VCaP (cell line): Measurements from ENCODE around the gene ARVCF.

ENCODE experiments used
- H3K27ac ChIP-seq: fragments of 450-650 bp; 2 replicates; pipeline ENCODE4 v1.5.1; 2017
- TF ChIP-seq, protein P1 (sequence below): fragments of 450-650 bp; conservative IDR thresholded peaks from 2 replicates; pipeline ENCODE4 v1.5.1; 2017; ENCODE audit warnings: mild to moderate bottlenecking, moderate library complexity

ARVCF gene

GRCh38 chr22:19970031-19970478 lies 46.6 kb downstream of the ARVCF start:
- peak overlapping the region; percentile 36 for H3K27ac ChIP-seq
- TF ChIP-seq, protein P1, sequence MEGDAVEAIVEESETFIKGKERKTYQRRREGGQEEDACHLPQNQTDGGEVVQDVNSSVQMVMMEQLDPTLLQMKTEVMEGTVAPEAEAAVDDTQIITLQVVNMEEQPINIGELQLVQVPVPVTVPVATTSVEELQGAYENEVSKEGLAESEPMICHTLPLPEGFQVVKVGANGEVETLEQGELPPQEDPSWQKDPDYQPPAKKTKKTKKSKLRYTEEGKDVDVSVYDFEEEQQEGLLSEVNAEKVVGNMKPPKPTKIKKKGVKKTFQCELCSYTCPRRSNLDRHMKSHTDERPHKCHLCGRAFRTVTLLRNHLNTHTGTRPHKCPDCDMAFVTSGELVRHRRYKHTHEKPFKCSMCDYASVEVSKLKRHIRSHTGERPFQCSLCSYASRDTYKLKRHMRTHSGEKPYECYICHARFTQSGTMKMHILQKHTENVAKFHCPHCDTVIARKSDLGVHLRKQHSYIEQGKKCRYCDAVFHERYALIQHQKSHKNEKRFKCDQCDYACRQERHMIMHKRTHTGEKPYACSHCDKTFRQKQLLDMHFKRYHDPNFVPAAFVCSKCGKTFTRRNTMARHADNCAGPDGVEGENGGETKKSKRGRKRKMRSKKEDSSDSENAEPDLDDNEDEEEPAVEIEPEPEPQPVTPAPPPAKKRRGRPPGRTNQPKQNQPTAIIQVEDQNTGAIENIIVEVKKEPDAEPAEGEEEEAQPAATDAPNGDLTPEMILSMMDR: no peak

DNA sequence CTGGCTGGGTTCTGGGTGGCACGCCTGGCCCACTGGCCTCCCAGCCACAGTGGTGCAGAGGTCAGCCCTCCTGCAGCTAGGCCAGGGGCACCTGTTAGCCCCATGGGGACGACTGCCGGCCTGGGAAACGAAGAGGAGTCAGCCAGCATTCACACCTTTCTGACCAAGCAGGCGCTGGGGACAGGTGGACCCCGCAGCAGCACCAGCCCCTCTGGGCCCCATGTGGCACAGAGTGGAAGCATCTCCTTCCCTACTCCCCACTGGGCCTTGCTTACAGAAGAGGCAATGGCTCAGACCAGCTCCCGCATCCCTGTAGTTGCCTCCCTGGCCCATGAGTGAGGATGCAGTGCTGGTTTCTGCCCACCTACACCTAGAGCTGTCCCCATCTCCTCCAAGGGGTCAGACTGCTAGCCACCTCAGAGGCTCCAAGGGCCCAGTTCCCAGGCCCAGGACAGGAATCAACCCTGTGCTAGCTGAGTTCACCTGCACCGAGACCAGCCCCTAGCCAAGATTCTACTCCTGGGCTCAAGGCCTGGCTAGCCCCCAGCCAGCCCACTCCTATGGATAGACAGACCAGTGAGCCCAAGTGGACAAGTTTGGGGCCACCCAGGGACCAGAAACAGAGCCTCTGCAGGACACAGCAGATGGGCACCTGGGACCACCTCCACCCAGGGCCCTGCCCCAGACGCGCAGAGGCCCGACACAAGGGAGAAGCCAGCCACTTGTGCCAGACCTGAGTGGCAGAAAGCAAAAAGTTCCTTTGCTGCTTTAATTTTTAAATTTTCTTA lies 47.3 kb downstream of the ARVCF start:
- TF ChIP-seq, protein P1: no peak
- H3K27ac ChIP-seq: peak overlapping the region; percentile 36

DNA sequence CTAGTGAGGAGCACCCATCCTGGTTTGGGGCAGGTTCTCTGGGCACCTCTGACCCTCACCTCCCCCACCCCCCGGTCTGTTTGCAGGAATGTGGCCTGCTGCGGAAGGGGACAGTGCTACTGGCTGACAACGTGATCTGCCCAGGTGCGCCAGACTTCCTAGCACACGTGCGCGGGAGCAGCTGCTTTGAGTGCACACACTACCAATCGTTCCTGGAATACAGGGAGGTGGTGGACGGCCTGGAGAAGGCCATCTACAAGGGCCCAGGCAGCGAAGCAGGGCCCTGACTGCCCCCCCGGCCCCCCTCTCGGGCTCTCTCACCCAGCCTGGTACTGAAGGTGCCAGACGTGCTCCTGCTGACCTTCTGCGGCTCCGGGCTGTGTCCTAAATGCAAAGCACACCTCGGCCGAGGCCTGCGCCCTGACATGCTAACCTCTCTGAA lies 48.2 kb downstream of the ARVCF start:
- peak overlapping the region; percentile 36; the same call in 1 of the 2 replicates for H3K27ac ChIP-seq
- TF ChIP-seq, protein P1: no peak

- peak overlapping the region; percentile 99; the same call in 1 of the 2 replicates for H3K27ac ChIP-seq
- TF ChIP-seq, protein P1: no peak
These were observed 48.7 kb downstream of the ARVCF start for GRCh38 chr22:19967850-19968449.

GRCh38 chr22:19966908-19967750 lies 49.5 kb downstream of the ARVCF start:
- H3K27ac ChIP-seq: peak overlapping the region; percentile 99

DNA sequence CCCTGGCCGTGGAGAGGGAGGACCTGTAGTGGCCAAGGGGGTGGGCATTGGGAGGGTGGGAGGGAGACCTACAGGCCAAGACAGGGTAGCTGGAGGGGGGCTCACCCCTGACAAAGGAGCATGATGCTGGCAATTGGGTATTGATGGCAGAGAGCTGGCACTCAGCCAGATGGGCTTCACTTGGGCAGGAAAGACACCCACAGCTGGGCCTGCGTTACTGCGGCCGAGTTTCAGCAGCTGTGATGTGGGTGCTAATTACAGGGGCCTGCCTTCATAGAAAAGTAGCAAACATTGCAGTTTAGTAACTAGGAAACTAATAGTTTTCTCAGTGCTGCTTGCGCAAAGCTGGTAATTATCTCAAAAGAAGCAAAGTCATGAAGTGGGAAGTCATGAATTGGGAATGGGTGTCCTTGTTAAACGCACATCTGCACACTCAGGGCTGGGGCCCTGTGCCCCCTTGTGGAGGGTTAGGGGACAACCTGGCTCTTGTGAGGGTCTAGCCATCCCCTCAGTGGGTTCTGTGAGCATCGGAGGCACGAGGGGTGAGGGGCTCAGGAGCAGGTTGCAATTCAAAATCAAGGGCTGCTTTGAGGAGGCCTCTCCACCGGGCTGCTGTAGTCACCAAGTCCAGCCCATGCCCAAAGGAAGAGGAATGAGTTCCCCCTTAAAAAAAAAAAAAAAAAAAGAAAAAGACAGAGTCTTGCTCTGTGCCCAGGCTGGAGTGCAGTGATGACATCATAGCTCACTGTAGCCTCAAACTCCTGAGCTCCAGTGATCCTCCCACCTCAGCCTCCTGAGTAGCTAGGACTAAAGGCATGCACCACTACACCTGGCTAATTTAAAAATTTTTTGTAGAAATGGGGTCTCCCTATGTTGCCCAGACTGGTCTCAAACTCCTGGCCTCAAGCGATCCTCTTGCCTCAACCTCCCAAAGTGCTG lies 50.6 kb downstream of the ARVCF start:
- peak overlapping the region; percentile 99 for H3K27ac ChIP-seq
- TF ChIP-seq, protein P1: peak; percentile 50

More at GRCh38 chr22:19966908-19967750, 49.5 kb downstream of the ARVCF start:
- TF ChIP-seq, protein P1: no peak
